T-cell (primary cell): ENCODE data around the gene ABLIM1. TPM values are rescaled to one million over a fixed set of nuclear protein-coding genes. Genes with fewer than 3 reads are reported as not detected.

Experiments used
- ATAC-seq, 4 experiments: fragments of 200-7000 bp in 3 of 4; fragments of 150-1000 bp in 1 of 4; cut with Tn5 transposase; replicated peaks in 1 of 4; 1 replicate in 3 of 4; 2 replicates in 1 of 4; pipeline ENCODE4 v1.10.0; 2021; ENCODE audit warnings: moderate library complexity in 3 of 4, mild to moderate bottlenecking in 2 of 4, moderate number of reproducible peaks in 1 of 4
- CTCF ChIA-PET, 2 donors: fragments of 300-600 bp; sonication (Branson Sonifier 250); formaldehyde crosslinking; loops; one replicate each; lab custom pipeline; 2022; ENCODE audit warnings: antibody characterized with exemption in 2 of 2; lab: Charles Lee
- POLR2A ChIA-PET, 2 donors: fragments of 300-600 bp; sonication (Branson Sonifier 250); formaldehyde crosslinking; loops; one replicate each; lab custom pipeline; 2022; ENCODE audit warnings: antibody characterized with exemption in 2 of 2; lab: Charles Lee
- DNase-seq, 35 experiments: peaks; one replicate each; pipeline versions ENCODE4 v3.0.0 to v3.0.0-alpha.2; 2013 to 2023
- H3K27ac ChIP-seq: one replicate; pipeline ENCODE4 v1.5.1; 2013; ENCODE audit warnings: low read length
- H3K27me3 ChIP-seq, 2 experiments: replicated peaks in 1 of 2; 1 replicate in 1 of 2; 2 replicates in 1 of 2; pipeline versions ENCODE4 v1.6.1 to v1.7.0; 2013; ENCODE audit warnings: low read length in 1 of 2, mixed read lengths in 1 of 2; ENCODE audit not compliant: control insufficient read depth in 2 of 2, insufficient read depth in 2 of 2; ENCODE audit errors: extremely low read depth in 1 of 2
- H3K36me3 ChIP-seq, 2 donors: 1 replicate in 1 of 2; 2 replicates in 1 of 2; pipeline versions ENCODE4 v1.6.1 to v1.7.0; 2013; ENCODE audit warnings: low read length in 1 of 2; ENCODE audit not compliant: control insufficient read depth in 2 of 2, insufficient read depth in 1 of 2; ENCODE audit errors: extremely low read depth in 1 of 2
- H3K4me1 ChIP-seq, 2 experiments: 1 replicate in 1 of 2; 2 replicates in 1 of 2; pipeline versions ENCODE4 v1.6.1 to v1.7.0; 2013; ENCODE audit warnings: low read length in 2 of 2, mixed read lengths in 1 of 2; ENCODE audit not compliant: insufficient read depth in 2 of 2, control insufficient read depth in 1 of 2; ENCODE audit errors: extremely low read depth in 1 of 2
- H3K4me3 ChIP-seq, 2 donors: 1 replicate in 1 of 2; 2 replicates in 1 of 2; pipeline versions ENCODE4 v1.5.1 to v1.7.0; 2013; ENCODE audit warnings: mild to moderate bottlenecking in 2 of 2, low read length in 1 of 2, moderate library complexity in 1 of 2; ENCODE audit not compliant: control insufficient read depth in 1 of 2; ENCODE audit errors: extremely low read depth in 1 of 2
- H3K9me3 ChIP-seq: 2 replicates; pipeline ENCODE4 v1.7.0; 2013
- H3K27ac Mint-ChIP-seq, 2 donors: one replicate each; pipeline ENCODE4 v1.8.0; 2020 to 2021; ENCODE audit warnings: mild to moderate bottlenecking in 2 of 2, mixed read lengths in 2 of 2
- H3K27me3 Mint-ChIP-seq, 2 donors: one replicate each; pipeline ENCODE4 v1.8.0; 2021 to 2022; ENCODE audit warnings: mixed read lengths in 2 of 2
- H3K36me3 Mint-ChIP-seq: one replicate; pipeline ENCODE4 v1.8.0; 2021; ENCODE audit warnings: mixed read lengths
- H3K4me1 Mint-ChIP-seq, 3 donors: one replicate each; pipeline ENCODE4 v1.8.0; 2020 to 2022; ENCODE audit warnings: mixed read lengths in 3 of 3, mild to moderate bottlenecking in 1 of 3
- H3K4me3 Mint-ChIP-seq, 3 donors: one replicate each; pipeline ENCODE4 v1.8.0; 2020 to 2022; ENCODE audit warnings: mild to moderate bottlenecking in 3 of 3, mixed read lengths in 3 of 3, moderate library complexity in 3 of 3
- H3K9me3 Mint-ChIP-seq, 3 donors: one replicate each; pipeline ENCODE4 v1.8.0; 2020 to 2022; ENCODE audit warnings: mixed read lengths in 3 of 3
- WGBS: methylation state at CpG from one replicate; pipeline ENCODE4 v1.1.5; 2013; ENCODE audit warnings: missing lambda C conversion rate; ENCODE audit not compliant: insufficient coverage; 5-methylcytosine and 5-hydroxymethylcytosine counted together
- total RNA-seq, 35 experiments: library from RNA in 6 of 35; stranded (reverse) in 6 of 35; fragments of 120-200 nt in 1 of 35; gene quantifications; one replicate each; pipeline versions ENCODE4 v1.2.1 to v1.2.4 and lab custom pipeline; 2013 to 2026

Gene ABLIM1
- total RNA-seq, 5 donors from 2014 or later (not counting 1 experiment from before 2014, with no cell fraction given) = 212 to 311 (median 266) TPM

DNA sequence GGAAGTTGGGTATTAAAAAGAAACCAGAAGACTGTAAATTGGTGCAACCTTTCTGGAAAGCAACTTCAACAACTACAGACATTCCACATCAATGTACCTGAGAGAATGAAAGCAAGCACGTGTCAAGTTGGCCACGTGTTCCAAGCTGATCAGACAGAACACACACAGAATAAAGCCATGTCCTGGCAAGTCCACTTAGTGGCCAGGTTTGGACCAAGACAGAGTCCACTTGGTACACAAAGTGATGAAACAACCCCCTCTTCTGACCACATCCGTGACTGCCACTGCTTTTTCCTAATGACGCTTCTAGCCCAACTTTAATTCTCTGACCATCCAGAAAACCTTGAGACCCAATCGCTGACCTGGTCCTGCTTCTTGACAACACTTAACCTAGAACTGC, 109.4 kb downstream of the ABLIM1 start:
- Histone ChIP-seq H3K27ac (no peak overlapping the region), H3K4me1 (peaks cover 38 to 43% of the 10 kb centered on the region in 2 experiments), H3K36me3 (no peaks in the 10 kb centered on the region), H3K9me3 (no peaks in the 10 kb centered on the region), H3K27me3 (no peaks in the 10 kb centered on the region), H3K4me3 (no peak overlapping the region)
- ChIA-PET CTCF (interaction anchor here (1.4 to 2.9 kb wide), 5 partner anchors 8 to 79 kb away, joined by 3 to 14 read pairs (median 6); no protein-coding TSS in a partner anchor), POLR2A (interaction anchor here (0.7 to 1.2 kb wide), 3 partner anchors 23 to 30 kb away, joined by 3 to 5 read pairs (median 3); no protein-coding TSS in a partner anchor)
- H3K9me3 Mint-ChIP-seq = no peaks in the 10 kb centered on the region
- WGBS = 77% methylated on average over 5 of the region's 5 CpGs
- ATAC-seq (no peak), DNase-seq (peak in 1 of 35 experiments; percentile 23)
- no peaks in the 10 kb centered on the region for H3K27me3 Mint-ChIP-seq
- H3K4me1 Mint-ChIP-seq = peaks cover 54 to 61% (median 56%) of the 10 kb centered on the region in 3 donors
- peak overlapping the region in 1 of 2 donors; percentile 71 for H3K27ac Mint-ChIP-seq
- H3K36me3 Mint-ChIP-seq = no peaks in the 10 kb centered on the region
- peak overlapping the region in 1 of 3 donors; percentile 71 for H3K4me3 Mint-ChIP-seq

DNA sequence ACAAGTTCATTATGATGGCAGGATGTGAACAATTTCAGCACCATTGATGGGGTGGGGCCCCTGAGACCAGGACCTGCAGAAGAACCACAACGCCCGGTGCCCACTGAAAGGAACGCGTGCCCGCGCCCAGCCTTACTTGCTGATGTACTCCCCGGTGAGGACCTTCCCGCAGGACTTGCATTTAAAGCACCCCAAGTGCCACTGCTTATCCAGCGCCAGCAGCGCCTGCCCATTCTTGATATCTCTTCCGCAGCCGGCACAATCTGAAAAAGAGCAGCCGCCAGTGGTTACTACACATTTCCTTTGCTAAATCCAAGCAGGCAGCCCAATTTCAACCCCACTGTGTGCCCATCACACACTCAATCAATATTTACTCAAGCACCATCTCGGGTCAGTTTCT, 110.6 kb downstream of the ABLIM1 start:
- POLR2A ChIA-PET = interaction anchor here (0.8 to 10.1 kb wide), 2 partner anchors 20 to 23 kb away, joined by 3 to 220 read pairs; no protein-coding TSS in a partner anchor
- Mint-ChIP-seq H3K9me3 (no peaks in the 10 kb centered on the region), H3K36me3 (no peaks in the 10 kb centered on the region), H3K4me3 (peak overlapping the region; percentile 11 to 71 (median 69)), H3K27me3 (no peaks in the 10 kb centered on the region), H3K27ac (peak overlapping the region in 1 of 2 donors; percentile 84), H3K4me1 (peaks cover 66 to 73% (median 68%) of the 10 kb centered on the region in 3 donors)
- Histone ChIP-seq H3K4me1 (peaks cover 49 to 55% of the 10 kb centered on the region in 2 experiments), H3K27ac (no peak overlapping the region), H3K36me3 (no peaks in the 10 kb centered on the region), H3K4me3 (no peak overlapping the region), H3K27me3 (no peaks in the 10 kb centered on the region), H3K9me3 (no peaks in the 10 kb centered on the region)
- 71% methylated on average over 14 of the region's 14 CpGs for WGBS
- CTCF ChIA-PET = interaction anchor here (0.6 to 1.6 kb wide), 3 partner anchors 21 to 232 kb away, joined by 3 to 4 read pairs (median 3); no protein-coding TSS in a partner anchor
- DNase-seq = peak in 3 of 35 experiments; percentile 4 to 27 (median 15)
- ATAC-seq = no peak

DNA sequence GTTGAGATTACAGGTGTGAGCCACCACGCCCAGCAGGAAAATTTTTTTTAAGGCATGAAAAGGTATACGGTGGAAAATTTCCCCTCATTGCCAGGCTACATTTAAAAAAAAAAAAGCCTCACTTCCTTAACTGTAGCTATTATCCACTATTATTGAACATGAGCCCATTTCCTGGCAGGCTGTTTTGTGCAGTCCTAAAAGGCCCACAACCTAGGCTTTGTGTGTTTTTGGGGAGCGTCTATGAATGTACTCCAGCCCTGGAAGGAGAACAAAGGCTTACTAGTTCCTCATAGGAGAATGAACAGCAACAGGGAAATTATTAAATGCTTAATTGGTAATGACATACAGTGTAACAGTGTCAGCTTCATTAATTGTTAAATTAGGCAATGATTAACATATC, 111.0 kb downstream of the ABLIM1 start:
- POLR2A ChIA-PET = interaction anchor here in 1 of 2 donors (10.1 kb wide), 1 partner anchor 22 kb away, joined by 220 read pairs; no protein-coding TSS in a partner anchor
- H3K4me1 Mint-ChIP-seq = peaks cover 71 to 77% (median 72%) of the 10 kb centered on the region in 3 donors
- Histone ChIP-seq H3K27ac (no peak overlapping the region), H3K27me3 (no peaks in the 10 kb centered on the region), H3K4me1 (peaks cover 53 to 60% of the 10 kb centered on the region in 2 experiments), H3K36me3 (no peaks in the 10 kb centered on the region), H3K9me3 (no peaks in the 10 kb centered on the region), H3K4me3 (no peak overlapping the region)
- DNase-seq (no peak), ATAC-seq (no peak)
- H3K36me3 Mint-ChIP-seq = no peaks in the 10 kb centered on the region
- WGBS = no CpG with 5 or more reads among the region's 3 CpGs
- CTCF ChIA-PET = interaction anchor here (0.6 to 1.3 kb wide), 5 partner anchors 21 to 529 kb away, joined by 3 to 4 read pairs (median 3); no protein-coding TSS in a partner anchor
- peak overlapping the region in 1 of 2 donors; percentile 84 for H3K27ac Mint-ChIP-seq
- peak overlapping the region in 2 of 3 donors; percentile 11 to 71 for H3K4me3 Mint-ChIP-seq
- no peaks in the 10 kb centered on the region for H3K9me3 Mint-ChIP-seq
- no peaks in the 10 kb centered on the region for H3K27me3 Mint-ChIP-seq

DNA sequence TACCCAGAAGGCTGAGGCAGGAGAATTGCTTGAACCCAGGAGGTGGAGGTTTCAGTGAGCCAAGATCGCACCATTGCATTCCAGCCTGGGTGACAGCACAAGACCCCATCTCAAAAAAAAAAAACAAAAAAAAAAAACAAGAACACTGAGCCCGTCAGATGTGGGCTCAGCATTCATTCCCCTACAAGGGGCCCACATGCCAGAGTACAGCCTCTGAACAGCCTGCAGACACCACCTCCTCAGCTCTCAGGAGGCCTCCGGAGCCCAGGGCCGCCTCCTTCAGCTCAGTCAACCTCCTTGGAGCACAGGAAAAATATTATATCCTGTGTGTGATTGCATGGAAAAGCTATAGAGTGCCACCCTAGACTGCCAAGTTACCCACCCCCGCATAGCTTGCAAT, 112.3 kb downstream of the ABLIM1 start:
- no peaks in the 10 kb centered on the region for H3K27me3 ChIP-seq
- Mint-ChIP-seq H3K4me3 (peak overlapping the region in 1 of 3 donors; percentile 82), H3K27ac (peak overlapping the region in 1 of 2 donors; percentile 58), H3K27me3 (no peaks in the 10 kb centered on the region), H3K4me1 (peaks cover 82 to 87% (median 84%) of the 10 kb centered on the region in 3 donors), H3K36me3 (no peaks in the 10 kb centered on the region), H3K9me3 (no peaks in the 10 kb centered on the region)
- POLR2A ChIA-PET = interaction anchor here (0.6 to 10.1 kb wide), 3 partner anchors 12 to 25 kb away, joined by 3 to 220 read pairs (median 9); no protein-coding TSS in a partner anchor
- H3K4me1 ChIP-seq = peaks cover 62 to 72% of the 10 kb centered on the region in 2 experiments
- H3K9me3 ChIP-seq = no peaks in the 10 kb centered on the region
- CTCF ChIA-PET = interaction anchor here (0.7 to 5.8 kb wide), 6 partner anchors 20 to 275 kb away, joined by 3 to 88 read pairs (median 4); no protein-coding TSS in a partner anchor
- H3K36me3 ChIP-seq = no peaks in the 10 kb centered on the region
- DNase-seq = no peak
- no peak for ATAC-seq
- WGBS = 100% methylated on average over 1 of the region's 5 CpGs
- no peak overlapping the region for H3K27ac ChIP-seq
- H3K4me3 ChIP-seq = no peak overlapping the region

DNA sequence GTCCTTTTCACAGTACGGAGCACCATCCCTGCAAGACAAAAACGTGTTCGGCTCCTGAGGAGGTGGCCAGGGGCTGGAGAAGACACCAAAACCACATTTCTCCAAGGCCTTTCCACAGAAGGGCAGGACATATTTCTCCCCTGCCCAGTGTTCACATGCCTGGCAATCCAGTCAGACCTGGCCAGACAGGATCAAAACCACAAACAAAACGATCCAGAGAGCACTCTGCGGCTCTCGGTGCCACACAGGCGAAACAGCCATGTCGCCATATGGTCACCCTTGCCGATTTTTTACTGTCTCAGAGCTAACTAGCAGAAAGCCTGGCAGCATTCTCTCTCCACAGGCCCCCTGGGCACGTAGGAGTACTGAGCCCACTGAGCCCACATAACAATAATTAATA, 113.0 kb downstream of the ABLIM1 start:
- Histone ChIP-seq H3K4me1 (peaks cover 67 to 79% of the 10 kb centered on the region in 2 experiments), H3K27me3 (no peaks in the 10 kb centered on the region), H3K4me3 (no peak overlapping the region), H3K9me3 (no peaks in the 10 kb centered on the region), H3K27ac (peak overlapping the region; percentile 17), H3K36me3 (no peaks in the 10 kb centered on the region)
- DNase-seq = no peak
- Mint-ChIP-seq H3K4me3 (peak overlapping the region in 2 of 3 donors; percentile 73 to 82), H3K4me1 (peaks cover 86 to 89% (median 88%) of the 10 kb centered on the region in 3 donors), H3K27me3 (no peaks in the 10 kb centered on the region), H3K9me3 (no peaks in the 10 kb centered on the region), H3K27ac (peak overlapping the region; percentile 91 to 93), H3K36me3 (no peaks in the 10 kb centered on the region)
- no peak for ATAC-seq
- POLR2A ChIA-PET = interaction anchor here (0.6 to 10.1 kb wide), 5 partner anchors 20 to 71 kb away, joined by 3 to 220 read pairs (median 5); no protein-coding TSS in a partner anchor
- CTCF ChIA-PET = interaction anchor here in 1 of 2 donors (0.6 to 5.8 kb wide), 4 partner anchors 12 to 74 kb away, joined by 3 to 88 read pairs (median 8); no protein-coding TSS in a partner anchor
- WGBS = 95% methylated on average over 8 of the region's 10 CpGs

DNA sequence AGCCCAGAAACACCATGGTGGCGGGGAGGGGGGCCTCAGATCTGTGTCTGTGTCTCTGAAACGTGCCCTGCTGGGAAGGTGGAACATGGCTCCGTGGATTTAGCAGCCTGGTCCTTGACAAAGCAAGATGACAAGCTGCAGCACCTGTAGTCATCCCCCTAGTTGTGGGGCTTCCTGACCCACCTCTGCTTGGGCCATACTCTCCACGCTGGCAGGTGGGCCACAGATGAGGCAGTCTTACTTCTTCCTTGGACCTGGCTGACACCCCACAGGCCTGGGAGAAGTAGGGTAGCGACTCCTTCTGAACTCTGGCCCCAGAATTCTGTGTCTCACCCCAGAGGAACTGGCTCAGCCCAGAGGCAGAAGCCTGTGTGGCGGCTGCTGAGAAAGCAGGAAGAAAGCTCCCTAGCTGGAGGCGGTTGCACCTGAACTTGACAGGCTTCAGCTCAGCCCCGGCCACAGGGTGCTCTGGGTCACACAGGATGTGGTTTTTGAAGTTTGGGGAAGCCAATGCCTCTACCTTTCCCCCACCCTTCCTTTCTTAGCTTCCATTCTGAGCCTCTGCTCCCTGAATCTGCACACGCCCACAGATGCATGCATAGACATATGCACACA, 113.9 kb downstream of the ABLIM1 start:
- Histone ChIP-seq H3K4me3 (peak overlapping the region; percentile 32 to 41), H3K4me1 (peaks cover 77 to 88% of the 10 kb centered on the region in 2 experiments), H3K9me3 (no peaks in the 10 kb centered on the region), H3K27ac (peak overlapping the region; percentile 98), H3K27me3 (no peaks in the 10 kb centered on the region), H3K36me3 (no peaks in the 10 kb centered on the region)
- Mint-ChIP-seq H3K27me3 (no peaks in the 10 kb centered on the region), H3K4me1 (peaks cover 95 to 99% (median 98%) of the 10 kb centered on the region in 3 donors), H3K4me3 (peak overlapping the region; percentile 66 to 82 (median 73)), H3K9me3 (no peaks in the 10 kb centered on the region), H3K27ac (peak overlapping the region; percentile 91 to 93), H3K36me3 (no peaks in the 10 kb centered on the region)
- ChIA-PET CTCF (interaction anchor here (0.6 to 5.8 kb wide), 6 partner anchors 8 to 277 kb away, joined by 3 to 88 read pairs (median 3); partner anchors contain the start of gene FHIP2A (in 1 of the 2)), POLR2A (interaction anchor here (0.6 to 10.1 kb wide), 10 partner anchors 8 to 278 kb away, joined by 3 to 220 read pairs (median 4); no protein-coding TSS in a partner anchor)
- DNase-seq = peak; percentile 57 to 84 (median 73)
- ATAC-seq = peak; percentile 54 to 75 (median 72)
- WGBS = 16% methylated on average over 7 of the region's 9 CpGs
